ENCODE results near the gene SOCS3. TPM values are rescaled to one million over a fixed set of nuclear protein-coding genes. Genes with fewer than 3 reads are reported as not detected.
A peak's percentile ranks its signal among the peaks of the same experiment; 100 is the strongest.

SOCS3 gene
- total RNA-seq, 1 donor from 2014 or later, result 23.7 TPM

DNA sequence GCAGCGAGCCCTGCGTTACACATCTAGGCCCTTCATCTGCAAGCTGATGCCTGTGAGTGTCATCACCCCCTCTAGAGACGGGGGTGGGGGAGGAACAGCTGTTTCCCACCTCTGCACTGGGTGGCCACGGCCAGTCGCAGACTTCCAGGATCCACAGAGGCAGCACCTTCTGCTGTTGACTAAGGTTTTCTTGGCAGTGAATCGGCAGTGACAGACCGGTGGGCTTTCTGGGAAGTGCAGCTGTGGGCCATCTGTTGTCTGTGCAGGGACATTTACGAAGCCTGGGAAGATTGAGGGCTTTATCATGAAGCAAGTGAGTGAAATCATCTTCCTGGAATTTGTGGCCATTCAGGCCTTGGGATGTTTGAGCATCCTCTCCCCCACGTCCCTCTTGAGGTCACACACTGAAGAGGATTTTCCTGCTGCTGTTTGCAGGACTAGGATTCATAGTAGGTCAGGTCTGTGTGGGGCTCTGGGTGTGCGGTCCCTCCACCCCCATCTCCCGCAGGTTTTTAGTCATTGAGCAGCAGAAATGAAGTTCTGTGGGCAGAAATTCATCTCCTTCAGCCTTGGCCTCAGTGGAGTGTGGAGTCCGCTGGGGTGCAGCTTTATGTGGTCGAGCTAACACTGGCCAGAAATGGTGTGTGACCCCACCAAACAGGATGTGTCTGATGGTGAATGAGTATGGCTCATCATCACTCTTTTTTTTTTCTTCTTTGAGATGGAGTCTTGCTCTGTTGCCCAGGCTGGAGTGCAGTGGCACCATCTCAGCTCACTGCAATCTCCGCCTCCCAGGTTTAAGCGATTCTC lies 30.6 kb upstream of the SOCS3 start:
- peak; percentile 49 for DNase-seq

DNA sequence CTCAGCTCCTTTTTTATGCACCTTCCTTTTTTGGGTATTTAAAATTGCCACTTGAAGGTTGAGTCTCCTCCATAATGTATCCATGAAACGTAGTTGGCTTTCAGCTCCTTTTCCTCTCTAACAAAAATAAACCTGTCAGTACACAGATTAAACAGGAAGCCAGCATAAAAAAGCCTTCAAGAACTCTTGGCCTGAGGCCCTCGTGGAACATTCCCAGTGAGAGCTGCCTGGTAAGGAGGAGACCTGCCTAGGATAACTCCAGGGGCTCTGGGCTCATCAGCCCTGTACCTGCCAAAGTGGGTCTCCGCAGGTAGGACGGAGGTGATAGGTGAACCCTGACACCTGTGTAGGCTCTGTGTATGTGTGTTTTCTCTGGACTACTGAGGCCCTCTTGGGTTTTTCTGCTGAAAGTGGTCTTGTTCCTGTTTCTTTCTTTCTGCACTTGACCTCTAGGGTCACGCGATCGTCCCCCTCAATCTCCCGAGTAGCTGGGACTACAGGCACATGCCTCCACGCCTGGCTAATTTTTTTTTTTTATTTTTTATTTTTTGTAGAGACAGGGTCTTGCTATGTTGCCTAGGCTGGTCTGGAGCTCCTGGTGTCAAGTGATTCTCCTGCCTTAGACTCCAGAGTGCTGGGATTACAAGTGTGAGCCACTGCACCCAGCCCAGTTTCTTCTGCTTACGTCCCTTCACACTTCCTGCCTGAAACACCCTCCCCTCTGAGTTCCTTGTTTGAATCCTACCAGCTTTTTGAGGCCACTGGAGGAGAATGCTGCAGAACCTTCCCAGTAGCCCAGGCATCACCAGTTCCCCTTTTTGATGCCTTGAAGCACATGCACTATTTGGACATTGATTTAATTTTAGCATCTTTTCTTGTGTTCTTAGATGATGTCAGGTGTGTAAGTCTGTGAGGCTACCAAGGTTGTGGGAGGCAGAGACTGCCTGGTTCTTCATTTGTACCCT lies 28.4 kb upstream of the SOCS3 start:
- DNase-seq, result no peak

GRCh38 chr17:78384479-78385175 lies 24.8 kb upstream of the SOCS3 start:
- no peak for DNase-seq

- peak; percentile 20 for DNase-seq
Observed at GRCh38 chr17:78383725-78384471, 24.0 kb upstream of the SOCS3 start.

GRCh38 chr17:78381601-78382232 lies 21.8 kb upstream of the SOCS3 start:
- no peak for DNase-seq

GRCh38 chr17:78380370-78380769 lies 20.5 kb upstream of the SOCS3 start:
- DNase-seq, result no peak

DNA sequence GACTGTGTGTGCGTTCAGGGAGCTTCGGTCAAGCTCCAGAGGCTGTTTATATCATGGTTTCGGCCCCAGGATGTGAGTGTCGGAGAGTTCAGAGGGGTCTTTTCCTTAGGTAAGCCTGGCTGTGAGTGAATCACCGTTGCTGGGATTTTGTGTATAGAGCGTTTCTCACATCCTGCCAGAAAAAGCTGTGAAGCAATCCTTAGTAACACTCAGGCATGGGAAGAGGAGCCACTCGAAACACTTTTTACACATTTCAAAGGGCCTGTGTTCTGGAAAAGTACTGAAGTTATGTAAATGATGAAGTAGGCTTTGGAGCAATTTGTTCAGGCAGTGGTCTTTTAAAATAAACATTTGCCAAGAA lies 19.2 kb upstream of the SOCS3 start:
- no peak for DNase-seq

GRCh38 chr17:78378225-78379130 lies 18.6 kb upstream of the SOCS3 start, which contains the start of gene PGS1:
TSS of gene PGS1 (plus strand) at chr17:78378649. CDS start at chr17:78378666, 17 bp downstream.
- peak; percentile 58 for DNase-seq

DNA sequence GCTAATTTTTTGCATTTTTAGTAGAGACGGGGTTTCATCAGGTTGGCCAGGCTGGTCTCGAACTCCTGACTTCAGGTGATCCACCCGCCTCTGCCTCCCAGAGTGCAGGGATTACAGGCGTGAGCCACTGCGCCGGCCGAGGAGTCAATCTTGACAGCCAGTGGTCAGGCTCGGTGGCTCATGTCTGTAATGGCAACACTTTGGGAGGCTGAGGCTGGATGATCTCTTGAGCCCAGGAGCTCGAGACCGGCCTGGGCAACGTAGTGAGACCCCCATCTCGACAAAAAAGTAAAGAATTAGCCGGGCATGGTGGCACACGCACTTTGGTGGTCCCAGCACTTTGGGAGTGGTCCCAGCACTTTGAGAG lies 18.0 kb upstream of the SOCS3 start:
- DNase-seq, result no peak

GRCh38 chr17:78376161-78376560 lies 16.3 kb upstream of the SOCS3 start:
- DNase-seq, result no peak

DNA sequence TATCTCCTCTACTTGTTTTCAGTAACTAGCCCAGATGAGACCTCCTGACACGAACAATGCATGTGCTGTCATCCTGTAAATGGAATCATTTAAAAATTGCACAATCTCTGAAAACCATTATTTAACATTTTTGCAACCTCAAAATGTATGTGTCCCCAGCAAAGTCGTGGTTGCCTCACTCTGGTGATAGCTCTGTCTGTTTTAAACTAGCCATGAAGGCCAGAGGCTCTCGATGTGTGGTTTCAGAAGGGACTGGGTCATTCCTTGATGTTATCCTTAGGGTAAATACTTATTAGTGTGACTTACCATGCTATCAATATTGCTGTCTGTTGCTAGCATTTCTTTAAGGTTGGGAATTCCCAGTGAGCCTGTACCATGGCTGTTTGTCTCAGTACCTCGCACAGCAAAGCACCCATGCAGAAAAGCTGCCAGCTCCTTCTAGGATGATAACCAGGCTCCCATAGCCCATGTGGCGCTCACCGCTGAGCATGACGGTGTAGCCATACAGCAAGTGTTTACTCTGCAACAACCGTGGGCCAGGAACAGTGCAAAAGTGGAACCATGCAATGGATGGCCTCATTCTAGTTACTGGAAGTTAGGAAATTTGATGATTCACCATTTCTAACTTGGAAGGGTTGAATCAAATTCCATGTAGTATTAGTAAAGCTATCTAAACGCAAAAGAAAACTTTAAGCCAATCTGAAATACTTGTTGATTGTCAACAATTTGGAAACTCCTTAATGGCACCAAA lies 15.7 kb upstream of the SOCS3 start:
- DNase-seq, result no peak

- no peak for DNase-seq
Observed at GRCh38 chr17:78374631-78375274, 14.9 kb upstream of the SOCS3 start.

- no peak for DNase-seq
Observed at GRCh38 chr17:78374189-78374588, 14.3 kb upstream of the SOCS3 start.

GRCh38 chr17:78372841-78373240 lies 13.0 kb upstream of the SOCS3 start:
- no peak for DNase-seq

- DNase-seq, result no peak
Observed at GRCh38 chr17:78371056-78371455, 11.2 kb upstream of the SOCS3 start.

- DNase-seq, result no peak
Observed at GRCh38 chr17:78369791-78370381, 10.0 kb upstream of the SOCS3 start.

DNA sequence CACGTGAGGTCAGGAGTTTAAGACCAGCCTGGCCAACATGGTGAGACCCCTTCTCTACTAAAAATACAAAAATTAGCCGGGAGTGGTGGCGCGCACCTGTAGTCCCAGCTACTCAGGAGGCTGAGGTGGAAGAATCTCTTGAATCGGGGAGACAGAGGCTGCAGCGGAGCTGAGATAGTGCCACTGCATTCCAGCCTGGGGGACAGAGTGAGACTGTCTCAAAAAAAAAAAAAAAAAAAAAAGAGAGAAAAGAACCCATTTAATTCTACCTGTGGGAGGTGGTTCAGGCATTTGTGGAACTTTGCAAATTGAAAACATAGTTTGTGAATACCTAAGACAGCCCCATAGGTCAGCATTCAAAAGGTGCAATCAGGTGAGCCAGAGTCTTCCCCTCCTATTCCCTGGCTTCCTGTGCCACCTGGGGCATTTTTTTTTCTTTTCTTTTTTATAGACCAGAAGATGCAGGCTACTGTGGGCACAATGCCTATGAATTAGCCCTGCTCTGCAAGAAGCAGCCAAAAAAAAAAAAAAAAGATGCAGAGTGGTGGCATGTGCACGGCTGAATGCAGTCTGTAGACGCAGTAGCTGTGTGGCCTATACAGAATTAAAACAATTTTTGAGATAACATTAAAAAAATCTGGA lies 9.1 kb upstream of the SOCS3 start:
- no peak for DNase-seq

DNA sequence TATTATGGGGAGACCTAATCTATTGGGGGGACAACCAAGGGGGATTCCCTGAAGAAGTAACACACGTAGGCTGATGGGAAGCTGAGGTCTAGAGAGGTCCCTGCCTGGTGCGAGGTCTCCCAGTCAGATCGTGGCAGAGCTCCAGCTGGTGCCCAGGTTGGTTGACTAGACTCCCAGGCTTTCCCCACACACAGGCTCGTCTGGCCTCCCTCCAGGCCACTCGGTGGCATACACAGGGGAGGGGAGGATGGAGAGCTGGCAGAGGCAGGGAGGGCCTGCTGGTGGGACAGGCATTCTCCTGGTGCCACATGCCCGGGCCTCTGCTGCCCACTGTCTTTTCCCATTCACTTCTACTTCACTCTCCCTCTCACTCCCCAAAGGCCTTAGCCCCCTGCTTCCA lies 8.5 kb upstream of the SOCS3 start:
- no peak for DNase-seq
